MM.1S (cell line): Measurements from ENCODE around the gene ITPR1.

Experiments used
- DNase-seq: peaks from one replicate; pipeline ENCODE4 v3.0.0-alpha.2; 2015
- H2AFZ ChIP-seq: fragments of 300-600 bp; sonication (generic); 2 replicates; pipeline ENCODE4 v1.6.0; 2016; ENCODE audit warnings: antibody characterized with exemption, low read length
- H3F3A ChIP-seq: fragments of 300-600 bp; sonication (generic); 2 replicates; pipeline ENCODE4 v1.6.1; 2016; ENCODE audit warnings: mild to moderate bottlenecking, antibody characterized with exemption, low read length, moderate library complexity, mixed read lengths; ENCODE audit not compliant: insufficient read depth
- H3K27ac ChIP-seq: fragments of 300-600 bp; sonication (generic); 2 replicates; pipeline ENCODE4 v1.5.1; 2016; ENCODE audit warnings: mild to moderate bottlenecking, low read length
- H3K27me3 ChIP-seq: fragments of 300-600 bp; sonication (generic); replicated peaks from 2 replicates; pipeline ENCODE4 v1.6.0; 2016; ENCODE audit warnings: low read length; ENCODE audit not compliant: insufficient read depth
- H3K36me3 ChIP-seq: fragments of 300-600 bp; sonication (generic); replicated peaks from 2 replicates; pipeline ENCODE4 v1.6.1; 2016; ENCODE audit warnings: mild to moderate bottlenecking, low read length, mixed read lengths; ENCODE audit not compliant: insufficient read depth
- H3K4me1 ChIP-seq: fragments of 300-600 bp; sonication (generic); 2 replicates; pipeline ENCODE4 v1.6.1; 2016; ENCODE audit warnings: low read length, mixed read lengths
- H3K4me2 ChIP-seq: fragments of 300-600 bp; sonication (generic); 2 replicates; pipeline ENCODE4 v1.6.0; 2016; ENCODE audit warnings: low read depth, low read length
- H3K4me3 ChIP-seq: fragments of 300-600 bp; sonication (generic); 2 replicates; pipeline ENCODE4 v1.5.1; 2016; ENCODE audit warnings: low read length, mixed read lengths
- H3K79me2 ChIP-seq: fragments of 300-600 bp; sonication (generic); 2 replicates; pipeline ENCODE4 v1.6.1; 2016; ENCODE audit warnings: mixed run types, low read length, mixed read lengths
- H3K9ac ChIP-seq: fragments of 300-600 bp; sonication (generic); 2 replicates; pipeline ENCODE4 v1.6.1; 2016; ENCODE audit warnings: low read length, mixed read lengths
- H3K9me2 ChIP-seq: fragments of 300-600 bp; sonication (generic); replicated peaks from 2 replicates; pipeline ENCODE4 v1.6.1; 2016; ENCODE audit warnings: mild to moderate bottlenecking, low read length, mixed read lengths; ENCODE audit not compliant: insufficient read depth
- H3K9me3 ChIP-seq: fragments of 300-600 bp; sonication (generic); replicated peaks from 2 replicates; pipeline ENCODE4 v1.6.1; 2016; ENCODE audit warnings: mild to moderate bottlenecking, low read length, mixed read lengths; ENCODE audit not compliant: insufficient read depth
- H4K20me1 ChIP-seq: fragments of 300-600 bp; sonication (generic); 2 replicates; pipeline ENCODE4 v1.6.1; 2016; ENCODE audit warnings: mild to moderate bottlenecking, low read length, moderate library complexity, mixed read lengths; ENCODE audit not compliant: insufficient read depth
- CTCF ChIP-seq: fragments of 300-600 bp; sonication (generic); IDR thresholded peaks from 2 replicates; pipeline ENCODE4 v1.5.1; 2016; ENCODE audit warnings: antibody characterized with exemption, low read length, mixed read lengths
- EZH2 ChIP-seq: fragments of 300-600 bp; sonication (generic); optimal IDR thresholded peaks from 2 replicates; pipeline ENCODE3; 2017; ENCODE audit warnings: low read depth, mild to moderate bottlenecking, antibody characterized with exemption, low read length, mixed read lengths
- EZH2phosphoT487 ChIP-seq: fragments of 300-600 bp; sonication (generic); IDR thresholded peaks from 2 replicates; pipeline ENCODE4 v1.6.1; 2018; ENCODE audit warnings: antibody characterized with exemption, low read length

Gene ITPR1

DNA sequence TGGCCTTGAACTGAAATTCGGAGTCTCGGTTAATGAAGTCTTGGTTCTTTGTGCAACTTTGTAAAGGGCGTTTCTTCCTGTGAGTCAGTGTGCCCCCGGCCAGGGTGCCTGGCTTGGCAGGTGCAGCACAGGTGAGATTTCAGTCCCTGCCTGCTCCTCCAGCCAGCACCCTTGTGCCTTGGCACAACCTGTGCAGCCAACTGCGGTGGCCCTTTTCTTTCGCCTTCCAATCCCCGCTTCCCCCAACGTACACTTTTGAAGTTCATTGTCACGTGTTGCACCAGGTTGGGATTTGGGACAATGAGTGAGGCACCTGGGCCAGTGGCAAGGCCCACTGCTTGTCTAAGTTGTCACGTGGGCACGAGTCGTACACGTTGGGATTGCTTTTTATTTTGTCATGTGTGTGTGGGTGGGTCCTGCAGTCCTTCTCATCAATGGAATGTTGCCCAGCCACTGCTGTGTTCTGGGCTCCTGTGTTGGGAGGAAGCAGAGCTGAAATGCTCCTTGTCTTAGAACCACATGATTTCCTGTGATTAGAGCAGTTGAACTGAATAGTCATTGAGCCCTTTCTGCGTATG, 243.2 kb downstream of the ITPR1 start:
- H3K36me3 ChIP-seq, result no peaks in the 10 kb centered on the region
- no peaks in the 10 kb centered on the region for H3K9me2 ChIP-seq
- H3K4me1 ChIP-seq, result no peaks in the 10 kb centered on the region
- H3K4me3 ChIP-seq, result no peak overlapping the region
- H3F3A ChIP-seq, result no peaks in the 10 kb centered on the region
- no peaks in the 10 kb centered on the region for H3K27me3 ChIP-seq
- no peaks in the 10 kb centered on the region for H4K20me1 ChIP-seq
- no peak for DNase-seq
- H3K9ac ChIP-seq, result no peak overlapping the region
- H3K79me2 ChIP-seq, result no peaks in the 10 kb centered on the region
- no peaks in the 10 kb centered on the region for H3K9me3 ChIP-seq
- H2AFZ ChIP-seq, result no peak overlapping the region
- H3K4me2 ChIP-seq, result no peak overlapping the region
- no peak overlapping the region for H3K27ac ChIP-seq
- TF ChIP-seq CTCF, result no peak
- TF ChIP-seq EZH2, result no peak
- no peak for TF ChIP-seq EZH2phosphoT487

- no peak overlapping the region for H3K9ac ChIP-seq
- H3K27me3 ChIP-seq, result no peaks in the 10 kb centered on the region
- DNase-seq, result no peak
- H4K20me1 ChIP-seq, result no peaks in the 10 kb centered on the region
- H3K4me3 ChIP-seq, result no peak overlapping the region
- no peaks in the 10 kb centered on the region for H3F3A ChIP-seq
- no peaks in the 10 kb centered on the region for H3K9me3 ChIP-seq
- H3K27ac ChIP-seq, result no peak overlapping the region
- no peaks in the 10 kb centered on the region for H3K79me2 ChIP-seq
- H3K4me1 ChIP-seq, result no peaks in the 10 kb centered on the region
- TF ChIP-seq EZH2, result no peak
- TF ChIP-seq CTCF, result no peak
- TF ChIP-seq EZH2phosphoT487, result no peak
- H3K9me2 ChIP-seq, result no peaks in the 10 kb centered on the region
- no peak overlapping the region for H2AFZ ChIP-seq
- no peak overlapping the region for H3K4me2 ChIP-seq
- H3K36me3 ChIP-seq, result no peaks in the 10 kb centered on the region
Observed at GRCh38 chr3:4738737-4739274, 245.7 kb downstream of the ITPR1 start.

DNA sequence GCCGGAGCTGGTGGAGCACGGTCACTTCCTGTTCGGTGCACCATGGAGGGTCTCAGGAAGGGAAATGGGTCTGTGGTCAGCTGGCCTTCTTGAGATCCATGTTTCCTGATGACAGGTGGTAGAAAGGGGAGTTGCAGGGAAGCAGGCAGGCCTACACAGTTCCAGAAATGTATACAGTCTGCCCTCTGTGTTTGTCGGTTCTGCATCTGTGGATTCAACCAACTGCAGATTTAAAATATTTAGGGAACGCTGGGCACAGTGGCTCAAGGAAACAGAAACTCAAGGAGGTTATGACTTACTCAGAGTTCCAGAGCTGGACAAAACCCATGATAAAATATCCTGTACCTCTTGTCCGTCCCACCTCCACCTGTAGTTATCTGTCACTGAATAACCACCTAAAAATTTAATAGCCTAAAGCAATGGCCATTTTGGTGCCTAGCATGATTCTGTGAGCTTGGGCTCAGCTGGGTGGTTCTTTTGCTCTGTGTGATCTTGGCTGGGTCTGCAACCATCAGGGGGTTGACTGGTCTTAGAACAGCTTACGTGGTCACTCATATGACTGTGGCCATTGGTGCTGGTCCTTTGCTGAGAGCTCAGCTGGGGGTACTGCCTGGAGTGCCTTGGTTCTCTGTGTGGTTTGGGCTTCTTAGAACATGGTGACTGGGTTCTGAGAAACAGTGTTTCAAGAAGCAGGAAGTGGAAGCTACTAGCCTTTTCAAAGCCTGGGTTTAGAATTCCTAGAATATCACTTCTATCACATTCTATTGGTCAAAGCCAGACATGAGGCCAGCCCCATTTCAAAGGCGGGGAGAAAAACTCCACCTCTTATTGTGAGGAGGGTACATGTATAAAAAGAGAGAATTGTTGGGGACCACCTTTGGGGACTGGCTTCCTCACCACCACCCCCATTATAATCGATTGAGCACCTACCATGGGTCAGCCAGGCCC, 246.4 kb downstream of the ITPR1 start:
- no peak for DNase-seq

More for the DNA sequence above, 246.4 kb downstream of the ITPR1 start:
- Histone ChIP-seq H3K4me3 (no peak overlapping the region), H3K4me2 (no peak overlapping the region), H3K9me3 (no peaks in the 10 kb centered on the region), H3F3A (no peaks in the 10 kb centered on the region), H3K9ac (no peak overlapping the region), H4K20me1 (no peaks in the 10 kb centered on the region), H3K79me2 (no peaks in the 10 kb centered on the region), H3K4me1 (no peaks in the 10 kb centered on the region), H3K27ac (no peak overlapping the region), H3K27me3 (no peaks in the 10 kb centered on the region), H3K9me2 (no peaks in the 10 kb centered on the region), H2AFZ (no peak overlapping the region), H3K36me3 (no peaks in the 10 kb centered on the region)
- no peak for TF ChIP-seq EZH2
- no peak for TF ChIP-seq CTCF
- TF ChIP-seq EZH2phosphoT487, result no peak
